GM20431 (cell line): ENCODE results near the gene CDK18.

ENCODE experiments used
- in situ Hi-C: fragments of 300-500 bp; cut with MseI, MboI; formaldehyde crosslinking; loops from one replicate; pipeline ENCODE4 v1.15.0; 2020; ENCODE audit warnings: low sequenced_read_pairs; ENCODE audit not compliant: unreplicated experiment

The CDK18 gene

DNA sequence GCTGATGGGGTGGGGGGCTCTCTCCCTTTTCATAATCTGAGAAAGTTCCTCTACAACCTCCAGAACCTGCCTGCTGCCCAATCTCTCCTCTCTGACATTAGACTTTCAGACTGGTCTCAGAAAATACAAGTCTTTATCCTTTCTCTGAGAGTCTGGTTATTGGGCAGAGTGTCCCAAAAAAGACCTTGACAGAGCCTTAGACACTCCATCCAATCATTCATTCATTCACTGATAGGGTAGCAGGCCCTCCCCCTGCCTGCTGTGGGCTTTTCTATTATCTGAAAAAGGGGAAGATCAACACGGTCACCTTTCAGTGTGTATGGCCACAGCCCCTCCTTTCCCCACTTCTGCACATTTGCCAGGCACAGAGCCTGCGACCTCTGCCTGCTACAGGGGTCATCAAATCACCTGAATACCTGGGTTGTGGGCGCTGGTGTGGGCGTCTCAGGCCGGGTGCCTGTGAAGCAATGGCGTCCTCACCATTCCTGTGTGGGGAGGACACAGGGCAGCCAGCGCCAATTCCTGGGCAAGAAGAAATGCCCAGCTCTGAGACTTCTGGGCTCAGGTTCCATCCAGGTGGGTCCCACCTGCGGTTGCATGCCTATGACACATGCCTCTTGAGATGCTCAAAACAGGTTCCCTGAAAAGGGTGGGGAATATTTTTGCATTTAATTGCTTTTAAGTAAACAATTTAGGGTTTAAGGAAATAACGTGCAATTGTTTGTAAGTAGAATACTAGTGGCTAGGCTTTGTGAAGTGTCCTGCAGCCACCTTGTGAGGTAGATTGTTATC is 74.5 kb downstream of the CDK18 start:
- in situ Hi-C loops = no loop called here

DNA sequence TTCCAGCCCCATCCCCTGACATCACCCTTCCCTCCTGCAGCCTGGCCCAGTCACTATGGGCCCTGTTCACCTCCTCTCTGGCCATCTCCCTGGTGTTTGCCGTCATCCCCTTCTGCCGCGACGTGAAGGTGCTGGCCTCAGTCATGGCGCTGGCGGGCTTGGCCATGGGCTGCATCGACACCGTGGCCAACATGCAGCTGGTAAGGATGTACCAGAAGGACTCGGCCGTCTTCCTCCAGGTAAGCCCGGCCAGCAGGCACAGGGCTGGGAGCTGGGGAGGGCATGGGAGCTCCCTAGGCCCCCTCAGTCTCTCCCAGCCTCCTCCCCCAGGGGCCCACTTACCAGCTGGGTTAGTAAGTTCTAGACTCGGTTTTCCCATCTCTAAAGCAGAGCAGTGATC is 75.2 kb downstream of the CDK18 start:
- in situ Hi-C loops = no loop called here

DNA sequence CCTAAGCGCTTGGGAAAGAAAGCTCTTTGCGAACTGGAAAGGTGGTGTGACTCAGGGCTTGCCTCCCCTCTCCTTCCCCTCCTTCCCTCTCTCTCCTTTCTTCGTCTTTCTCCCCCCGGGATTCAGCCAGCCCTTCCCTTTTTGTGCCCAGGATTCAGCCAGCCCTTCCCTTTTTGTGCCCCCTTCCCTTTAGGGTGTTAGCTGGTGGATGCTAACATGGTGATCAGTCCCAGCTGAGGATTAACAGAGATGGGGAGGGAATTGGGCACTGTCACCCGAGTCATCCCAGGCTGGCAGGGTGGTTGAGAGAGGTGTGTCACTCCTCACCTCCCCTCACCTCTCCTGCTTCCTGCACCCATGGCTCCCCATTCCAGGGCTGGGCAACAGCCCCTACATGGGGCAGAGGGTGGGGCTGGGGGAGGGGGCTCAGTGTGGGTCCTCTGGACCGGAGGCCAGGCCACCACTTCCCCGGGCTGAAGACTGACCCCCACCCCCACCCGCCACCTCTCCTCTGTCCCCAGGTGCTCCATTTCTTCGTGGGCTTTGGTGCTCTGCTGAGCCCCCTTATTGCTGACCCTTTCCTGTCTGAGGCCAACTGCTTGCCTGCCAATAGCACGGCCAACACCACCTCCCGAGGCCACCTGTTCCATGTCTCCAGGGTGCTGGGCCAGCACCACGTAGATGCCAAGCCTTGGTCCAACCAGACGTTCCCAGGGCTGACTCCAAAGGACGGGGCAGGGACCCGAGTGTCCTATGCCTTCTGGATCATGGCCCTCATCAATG is 75.9 kb downstream of the CDK18 start:
- in situ Hi-C loops = no loop called here

DNA sequence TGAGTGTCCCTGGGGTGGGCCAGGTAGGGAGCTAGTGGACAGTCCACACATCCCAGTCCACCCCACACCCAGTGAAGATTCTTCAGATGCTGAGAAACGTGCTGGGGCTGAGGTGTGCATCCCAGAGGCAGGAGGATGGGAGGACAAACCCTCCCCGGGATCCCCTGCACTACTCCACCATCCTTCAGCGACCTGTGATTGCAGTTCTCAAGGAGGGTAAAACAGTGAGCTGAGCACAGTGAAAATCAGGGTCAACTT is 76.4 kb downstream of the CDK18 start:
- in situ Hi-C loops = no loop called here

DNA sequence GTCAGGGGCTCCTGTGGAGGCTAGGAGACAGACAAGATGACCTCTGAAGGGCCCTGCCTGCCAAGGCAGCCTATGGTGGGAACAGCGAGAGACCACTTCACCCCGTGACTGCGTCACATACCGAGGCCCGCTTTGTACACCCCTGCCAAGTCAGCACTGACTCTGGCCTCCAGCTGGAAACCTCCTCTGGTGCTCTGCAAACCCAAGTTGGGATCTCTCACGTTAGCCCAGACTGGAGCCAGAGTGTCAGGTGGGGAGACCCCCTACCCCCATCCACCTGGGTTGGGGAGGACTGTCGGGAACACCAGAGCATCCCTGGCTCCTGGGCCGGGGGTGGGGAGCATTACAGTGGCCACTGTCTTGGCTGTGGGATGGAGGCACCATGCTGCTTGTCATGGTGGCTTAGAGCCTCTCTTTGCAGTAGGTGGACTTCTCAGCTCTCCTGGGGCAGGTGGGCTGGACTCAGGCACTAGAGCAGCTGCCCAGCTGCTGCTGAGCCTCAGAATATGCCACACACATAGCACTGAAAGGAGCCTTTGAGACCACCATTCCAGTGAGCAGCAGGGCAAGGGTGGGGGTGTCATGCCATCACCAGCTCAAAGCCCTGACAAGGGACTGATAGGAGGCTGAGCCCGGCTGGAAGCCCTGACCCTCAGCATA is 77.0 kb downstream of the CDK18 start:
- in situ Hi-C loops = no loop called here

DNA sequence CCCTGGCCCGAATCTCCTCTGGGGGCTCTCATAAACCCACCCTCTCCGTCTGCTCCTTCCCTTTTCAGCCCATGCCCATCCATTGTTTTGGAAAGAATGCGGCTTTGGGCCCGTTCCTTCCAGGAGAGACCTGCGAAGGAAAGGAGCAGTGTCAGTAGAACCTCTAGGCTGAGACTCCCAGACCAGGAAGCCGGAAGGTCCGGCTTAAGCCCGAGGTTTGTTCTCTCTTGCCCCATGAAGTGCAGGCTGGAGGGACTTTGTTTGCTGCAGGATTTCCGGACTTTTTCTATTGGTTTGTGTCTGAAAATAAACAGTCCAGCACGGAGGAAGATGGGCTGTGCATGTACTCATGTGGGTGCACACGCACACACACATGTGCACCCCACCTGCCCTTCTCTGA is 77.6 kb downstream of the CDK18 start:
- in situ Hi-C loops = no loop called here
